GM12878 (cell line): ENCODE measurements around the gene NCLN. TPM values are rescaled to one million over a fixed set of nuclear protein-coding genes. Genes with fewer than 3 reads are reported as not detected.
A peak's percentile ranks its signal among the peaks of the same experiment; 100 is the strongest.

Experiments
- ATAC-seq: fragments of 200-7000 bp; cut with Tn5 transposase; 3 replicates; pipeline ENCODE4 v1.9.1; 2020; ENCODE audit warnings: mild to moderate bottlenecking, moderate library complexity
- BruUV-seq: library from RNA; stranded (reverse); fragments of 400-500 nt; replicated peaks from 2 replicates; lab custom pipeline; 2021; lab: Mats Ljungman, UMichigan
- CTCF ChIA-PET: fragments of 300-600 bp; sonication (Branson Sonifier 250); formaldehyde crosslinking; extraction: SDS; loops from one replicate; lab custom pipeline; 2021; ENCODE audit warnings: inconsistent platforms; lab: Yijun Ruan, JAX
- POLR2A ChIA-PET: fragments of 350-600 bp; formaldehyde crosslinking; extraction: SDS; loops from one replicate; lab custom pipeline; 2021; ENCODE audit warnings: inconsistent platforms; lab: Charles Lee
- RAD21 ChIA-PET: fragments of 300-600 bp; sonication (Branson Sonifier 250); formaldehyde crosslinking; loops from one replicate; lab custom pipeline; 2023; ENCODE audit warnings: antibody characterized with exemption; ENCODE audit not compliant: unreplicated experiment; lab: Charles Lee
- SMC1A ChIA-PET: fragments of 300-600 bp; sonication (Branson Sonifier 250); formaldehyde crosslinking; loops from one replicate; lab custom pipeline; 2023; ENCODE audit not compliant: unreplicated experiment, uncharacterized antibody; lab: Charles Lee
- DNase-seq: peaks from one replicate; pipeline ENCODE4 v3.0.0-alpha.2; 2011; ENCODE audit warnings: low read depth, low spot score
- FAIRE-seq: peaks from 3 replicates; lab custom pipeline; 2011; peaks lifted over from hg19 to GRCh38; lab: Jason Lieb, UNC
- H2AFZ ChIP-seq: 2 replicates; pipeline ENCODE4 v1.6.0; 2011; ENCODE audit warnings: low read depth, low read length, control low read depth; ENCODE audit not compliant: control insufficient read depth
- H3K27ac ChIP-seq: 2 replicates; pipeline ENCODE4 v1.5.1; 2011; ENCODE audit warnings: control low read depth; ENCODE audit not compliant: control insufficient read depth, insufficient read depth
- H3K27me3 ChIP-seq, 2 experiments: replicated peaks in 1 of 2; 2 replicates each; pipeline versions ENCODE4 v1.6.0 to v1.6.1; 2011; ENCODE audit warnings: low read length in 1 of 2; ENCODE audit not compliant: control insufficient read depth in 2 of 2, insufficient read depth in 2 of 2
- H3K36me3 ChIP-seq, 2 experiments: 2 replicates each; pipeline ENCODE4 v1.5.1; 2011; ENCODE audit warnings: low read length in 1 of 2; ENCODE audit not compliant: control insufficient read depth in 2 of 2, insufficient read depth in 2 of 2
- H3K4me1 ChIP-seq: 2 replicates; pipeline ENCODE4 v1.6.1; 2011; ENCODE audit warnings: mild to moderate bottlenecking, low read length, moderate library complexity, mixed read lengths; ENCODE audit not compliant: control insufficient read depth, insufficient read depth
- H3K4me2 ChIP-seq: 2 replicates; pipeline ENCODE4 v1.6.0; 2011; ENCODE audit warnings: control low read depth; ENCODE audit not compliant: control insufficient read depth, insufficient read depth
- H3K4me3 ChIP-seq: fragments of 200-600 bp; sonication (generic); 2 replicates; pipeline ENCODE4 v1.5.1; 2016
- H3K79me2 ChIP-seq: 2 replicates; pipeline ENCODE4 v1.6.0; 2011; ENCODE audit warnings: low read length; ENCODE audit not compliant: control insufficient read depth, insufficient read depth
- H3K9ac ChIP-seq: 2 replicates; pipeline ENCODE4 v1.8.0; 2011; ENCODE audit warnings: low read length, control low read depth, mixed read lengths; ENCODE audit not compliant: control insufficient read depth, insufficient read depth
- H3K9me3 ChIP-seq: replicated peaks from 3 replicates; pipeline ENCODE4 v1.5.1; 2011; ENCODE audit warnings: mild to moderate bottlenecking, low read length; ENCODE audit not compliant: control insufficient read depth, insufficient read depth
- H4K20me1 ChIP-seq: 2 replicates; pipeline ENCODE4 v1.6.0; 2011; ENCODE audit not compliant: control insufficient read depth, insufficient read depth
- CBX5 ChIP-seq: sonication (generic); IDR thresholded peaks from 2 replicates; pipeline ENCODE4 v1.6.1; 2016; ENCODE audit warnings: low read depth, moderate library complexity, mild to moderate bottlenecking, inconsistent platforms
- CHD1 ChIP-seq: IDR thresholded peaks from 2 replicates; pipeline ENCODE4 v1.6.1; 2012; ENCODE audit warnings: low read depth, low read length, improper control_type of control experiment
- JUNB ChIP-seq: IDR thresholded peaks from 2 replicates; pipeline ENCODE4 v1.6.1; 2016; ENCODE audit warnings: antibody characterized with exemption, mild to moderate bottlenecking
- MTA2 ChIP-seq: fragments of 450-650 bp; IDR thresholded peaks from 2 replicates; pipeline ENCODE4 v1.6.1; 2016; ENCODE audit warnings: low read depth, mild to moderate bottlenecking, moderate library complexity
- MYC ChIP-seq: IDR thresholded peaks from 2 replicates; pipeline ENCODE4 v1.6.1; 2011; ENCODE audit warnings: mild to moderate bottlenecking, low read length, moderate library complexity, inconsistent platforms; ENCODE audit not compliant: insufficient read depth, insufficient replicate concordance, insufficient read length, severe bottlenecking
- NR2C1 ChIP-seq: fragments of 450-650 bp; IDR thresholded peaks from 2 replicates; pipeline ENCODE4 v1.6.1; 2017; ENCODE audit warnings: antibody characterized with exemption, mild to moderate bottlenecking, moderate library complexity
- NR2F1 ChIP-seq: fragments of 450-650 bp; conservative IDR thresholded peaks from 2 replicates; pipeline ENCODE4 v1.6.1; 2017; ENCODE audit warnings: mild to moderate bottlenecking
- PAX8 ChIP-seq: fragments of 450-650 bp; IDR thresholded peaks from 2 replicates; pipeline ENCODE4 v1.6.1; 2017; ENCODE audit warnings: mild to moderate bottlenecking, moderate library complexity
- RELA ChIP-seq: fragments of 450-650 bp; IDR thresholded peaks from 2 replicates; pipeline ENCODE4 v1.8.0; 2014; ENCODE audit warnings: borderline replicate concordance; ENCODE audit not compliant: partially characterized antibody
- SIN3A ChIP-seq: IDR thresholded peaks from 2 replicates; pipeline ENCODE4 v1.6.1; 2012; ENCODE audit warnings: low read depth, low read length, improper control_type of control experiment
- TCF12 ChIP-seq: IDR thresholded peaks from 2 replicates; pipeline ENCODE4 v1.6.1; 2011; ENCODE audit warnings: low read depth, mild to moderate bottlenecking, low read length
- WRNIP1 ChIP-seq: IDR thresholded peaks from 2 replicates; pipeline ENCODE4 v1.6.1; 2011; ENCODE audit warnings: low read depth, low read length, improper control_type of control experiment, borderline replicate concordance
- WGBS: methylation state at CpG from one replicate; pipeline ENCODE4 v1.1.6; 2016; ENCODE audit warnings: low lambda C conversion rate; ENCODE audit not compliant: insufficient replicate concordance, insufficient coverage; ENCODE audit errors: missing lambda C conversion rate; 5-methylcytosine and 5-hydroxymethylcytosine counted together
- in situ Hi-C: fragments of 300-500 bp; cut with MboI; formaldehyde crosslinking; loops from 9 replicates; pipeline ENCODE4 v1.14.3; 2018; ENCODE audit warnings: mixed read lengths
- intact Hi-C: fragments of 100-400 bp; cut with micrococcal nuclease; formaldehyde crosslinking; loops from one replicate; pipeline ENCODE4 v1.14.2; 2022; ENCODE audit not compliant: unreplicated experiment
- polyA plus RNA-seq, 11 experiments: library from polyadenylated mRNA; depleted of rRNA in 4 of 11; unstranded in 6 of 11; stranded (reverse) in 5 of 11; fragments of >200 nt; fragmentation: Nextera tagmentation in 4 of 11; fragmentation: Illumina TruSeq in 1 of 11; extraction: Ambion mirVana in 4 of 11; extraction: Trizol in 1 of 11; gene quantifications; 1 replicate in 1 of 11; 2 replicates in 10 of 11; pipeline versions ENCODE4 v1.2.1 to v1.2.3, GENCODE V29; 2011 to 2016; ENCODE audit warnings: inconsistent platforms in 2 of 11, missing spikeins in 2 of 11, low read depth in 1 of 11
- total RNA-seq, 4 experiments: library from RNA; depleted of rRNA in 3 of 4; stranded (reverse); fragments of >200 nt in 3 of 4; fragmentation: Illumina TruSeq in 1 of 4; extraction: Trizol in 1 of 4; gene quantifications; 2 replicates each; pipeline versions ENCODE4 v1.2.1 to v1.2.3, GENCODE V29; 2013 to 2021
- TF ChIP-seq, protein P1 (sequence below): fragments of 450-650 bp; IDR thresholded peaks from 2 replicates; pipeline ENCODE4 v1.6.1; 2017; ENCODE audit warnings: low read depth, mild to moderate bottlenecking, moderate library complexity
- TF ChIP-seq, protein P2 (sequence below): fragments of 450-650 bp; IDR thresholded peaks from 2 replicates; pipeline ENCODE4 v1.6.1; 2017; ENCODE audit warnings: borderline replicate concordance

NCLN gene
- total and polyA plus RNA-seq, 10 of the 15 experiments (the other 5 are each of a cell fraction or from before 2014, with no cell fraction given), result 2.2 to 79.1 (median 36.0) TPM

DNA sequence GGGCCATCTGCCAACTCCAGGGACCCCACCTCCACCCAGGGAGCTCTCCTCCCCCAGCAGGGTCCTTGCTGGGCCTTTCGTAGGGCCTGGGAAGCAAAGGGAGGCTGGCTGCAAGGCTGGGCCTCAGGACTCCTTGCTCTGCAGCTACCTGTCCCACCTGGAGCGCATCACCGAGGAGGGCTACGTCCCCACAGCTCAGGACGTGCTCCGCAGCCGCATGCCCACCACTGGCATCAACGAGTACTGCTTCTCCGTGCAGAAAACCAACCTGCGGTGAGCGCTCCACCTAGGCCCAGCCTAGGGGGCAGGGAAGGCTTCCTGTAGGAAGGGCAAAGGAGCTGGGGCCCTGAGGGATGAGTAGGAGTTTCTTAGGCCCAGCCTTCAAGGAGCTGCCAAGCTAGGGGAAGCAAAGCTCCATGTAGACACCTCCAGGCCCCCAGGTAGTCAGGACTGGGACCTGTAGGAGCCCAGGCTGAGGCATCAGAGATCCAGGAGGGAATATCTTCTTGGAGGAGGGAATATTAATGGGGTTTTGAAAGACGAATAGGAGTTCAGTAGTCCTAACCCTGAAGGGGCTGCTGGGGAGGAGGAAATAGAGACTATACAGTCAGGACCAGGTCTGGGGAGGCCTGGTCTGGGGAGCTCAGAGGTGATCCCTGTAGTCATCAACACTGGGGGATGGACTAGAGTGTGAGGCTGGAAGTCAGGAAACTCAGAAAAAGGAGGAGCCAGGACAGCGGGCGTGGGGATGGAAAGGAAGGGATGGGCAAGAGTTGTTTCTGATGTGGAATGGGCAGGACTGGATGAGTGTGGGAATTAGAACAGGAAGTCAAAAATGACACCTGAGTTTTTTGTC, 33.9 kb upstream of the NCLN start:
- in situ Hi-C loops (no loop called here), intact Hi-C loops (no loop called here)
- BruUV-seq, result no TSS peak
- DNase-seq (no peak), FAIRE-seq (no peak), ATAC-seq (no peak)
- ChIA-PET SMC1A (no interaction called here), POLR2A (interaction anchor here (1.0 kb wide), 1 partner anchor 12 kb away, joined by 3 read pairs; no protein-coding TSS in a partner anchor), CTCF (interaction anchor here (1.0 to 1.8 kb wide), 3 partner anchors 10 to 26 kb away, joined by 3 to 5 read pairs (median 4); no protein-coding TSS in a partner anchor), RAD21 (interaction anchor here (1.2 kb wide), 1 partner anchor 10 kb away, joined by 3 read pairs; no protein-coding TSS in a partner anchor)
- no peak overlapping the region for H3K27ac ChIP-seq
- H3K9me3 ChIP-seq, result no peaks in the 10 kb centered on the region; the same call in 2 of the 3 replicates
- no peak for TF ChIP-seq RELA
- no peaks in the 10 kb centered on the region for H3K27me3 ChIP-seq
- no peak overlapping the region for H3K9ac ChIP-seq
- peaks cover 16% of the 10 kb centered on the region for H3K4me1 ChIP-seq
- H3K4me2 ChIP-seq, result no peak overlapping the region
- 0 out of 2 replicates have a peak, but pooled peaks cover 1% of the 10 kb centered on the region for H3K79me2 ChIP-seq
- no peaks in the 10 kb centered on the region for H4K20me1 ChIP-seq
- no peak overlapping the region for H2AFZ ChIP-seq
- H3K4me3 ChIP-seq, result no peak overlapping the region
- WGBS, result 70% methylated on average over 14 of the region's 14 CpGs
- peaks cover 2 to 4% of the 10 kb centered on the region in 2 experiments; a peak in 3 of 4 replicates for H3K36me3 ChIP-seq

DNA sequence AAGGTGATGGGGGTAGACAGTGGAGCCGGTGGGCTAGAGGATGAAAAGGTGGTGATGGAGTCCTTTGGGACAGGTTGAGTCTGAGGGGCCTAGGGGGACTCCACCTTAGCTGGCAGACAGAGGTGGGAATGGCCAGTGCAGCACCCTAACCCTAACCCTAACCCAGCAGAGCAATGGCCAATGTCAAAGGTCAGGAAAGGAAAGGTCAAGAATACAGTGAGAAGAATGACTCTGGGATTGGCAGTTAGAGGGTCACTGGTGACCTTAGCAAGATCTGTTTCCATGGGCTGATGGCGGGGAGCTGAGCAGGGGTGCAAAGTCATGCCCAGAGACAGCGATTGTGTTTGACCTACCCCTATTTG, 33.3 kb upstream of the NCLN start:
- RAD21 ChIA-PET, result interaction anchor here (1.2 kb wide), 1 partner anchor 11 kb away, joined by 3 read pairs; no protein-coding TSS in a partner anchor
- DNase-seq, result no peak
- 0 out of 2 replicates have a peak, but pooled peaks have one; percentile 8 for TF ChIP-seq NR2C1
- TF ChIP-seq NR2F1, result peak; percentile 33; the same call in 1 of the 2 replicates
- no peak for TF ChIP-seq WRNIP1
- no peak for TF ChIP-seq MYC
- TF ChIP-seq, protein P1, sequence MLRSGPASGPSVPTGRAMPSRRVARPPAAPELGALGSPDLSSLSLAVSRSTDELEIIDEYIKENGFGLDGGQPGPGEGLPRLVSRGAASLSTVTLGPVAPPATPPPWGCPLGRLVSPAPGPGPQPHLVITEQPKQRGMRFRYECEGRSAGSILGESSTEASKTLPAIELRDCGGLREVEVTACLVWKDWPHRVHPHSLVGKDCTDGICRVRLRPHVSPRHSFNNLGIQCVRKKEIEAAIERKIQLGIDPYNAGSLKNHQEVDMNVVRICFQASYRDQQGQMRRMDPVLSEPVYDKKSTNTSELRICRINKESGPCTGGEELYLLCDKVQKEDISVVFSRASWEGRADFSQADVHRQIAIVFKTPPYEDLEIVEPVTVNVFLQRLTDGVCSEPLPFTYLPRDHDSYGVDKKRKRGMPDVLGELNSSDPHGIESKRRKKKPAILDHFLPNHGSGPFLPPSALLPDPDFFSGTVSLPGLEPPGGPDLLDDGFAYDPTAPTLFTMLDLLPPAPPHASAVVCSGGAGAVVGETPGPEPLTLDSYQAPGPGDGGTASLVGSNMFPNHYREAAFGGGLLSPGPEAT, result no peak
- TF ChIP-seq CBX5, result no peak
- TF ChIP-seq, protein P2, sequence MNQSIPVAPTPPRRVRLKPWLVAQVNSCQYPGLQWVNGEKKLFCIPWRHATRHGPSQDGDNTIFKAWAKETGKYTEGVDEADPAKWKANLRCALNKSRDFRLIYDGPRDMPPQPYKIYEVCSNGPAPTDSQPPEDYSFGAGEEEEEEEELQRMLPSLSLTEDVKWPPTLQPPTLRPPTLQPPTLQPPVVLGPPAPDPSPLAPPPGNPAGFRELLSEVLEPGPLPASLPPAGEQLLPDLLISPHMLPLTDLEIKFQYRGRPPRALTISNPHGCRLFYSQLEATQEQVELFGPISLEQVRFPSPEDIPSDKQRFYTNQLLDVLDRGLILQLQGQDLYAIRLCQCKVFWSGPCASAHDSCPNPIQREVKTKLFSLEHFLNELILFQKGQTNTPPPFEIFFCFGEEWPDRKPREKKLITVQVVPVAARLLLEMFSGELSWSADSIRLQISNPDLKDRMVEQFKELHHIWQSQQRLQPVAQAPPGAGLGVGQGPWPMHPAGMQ, result no peak
- TF ChIP-seq JUNB, result no peak
- TF ChIP-seq TCF12, result no peak
- TF ChIP-seq SIN3A, result no peak
- no peak for TF ChIP-seq CHD1
- no peak for TF ChIP-seq PAX8
- no peak for TF ChIP-seq MTA2

More for the DNA sequence above, 33.3 kb upstream of the NCLN start:
- Histone ChIP-seq H3K9me3 (no peaks in the 10 kb centered on the region; the same call in 2 of the 3 replicates), H2AFZ (no peak overlapping the region), H3K27me3 (no peaks in the 10 kb centered on the region), H3K9ac (no peak overlapping the region), H3K4me1 (peaks cover 14% of the 10 kb centered on the region), H3K4me3 (no peak overlapping the region), H3K79me2 (0 out of 2 replicates have a peak, but pooled peaks cover 1% of the 10 kb centered on the region), H4K20me1 (no peaks in the 10 kb centered on the region), H3K27ac (no peak overlapping the region), H3K4me2 (no peak overlapping the region), H3K36me3 (peaks cover 2 to 4% of the 10 kb centered on the region in 2 experiments; a peak in 3 of 4 replicates)
- intact Hi-C loops, result no loop called here
- POLR2A ChIA-PET, result no interaction called here
- CTCF ChIA-PET, result interaction anchor here (1.1 to 1.8 kb wide), 3 partner anchors 10 to 26 kb away, joined by 4 to 5 read pairs (median 4); no protein-coding TSS in a partner anchor
- ATAC-seq (no peak), FAIRE-seq (no peak)
- no TSS peak for BruUV-seq
- SMC1A ChIA-PET, result no interaction called here
- WGBS, result 82% methylated on average over 3 of the region's 3 CpGs
- in situ Hi-C loops, result no loop called here
